Heart right ventricle (tissue), 16 donors: Measurements from ENCODE around the gene YEATS2. TPM values are rescaled to one million over a fixed set of nuclear protein-coding genes. Genes with fewer than 3 reads are reported as not detected.
A peak's percentile ranks its signal among the peaks of the same experiment; 100 is the strongest.

Experiments used
- ATAC-seq, 8 donors: fragments of 200-7000 bp; cut with Tn5 transposase; one replicate each; pipeline ENCODE4 v1.9.1; 2020; ENCODE audit warnings: mild to moderate bottlenecking in 8 of 8, moderate library complexity in 8 of 8, moderate number of reproducible peaks in 1 of 8
- DNase-seq, 2 donors: peaks; one replicate each; pipeline ENCODE4 v3.0.0-alpha.2; 2020
- H3K27ac ChIP-seq, 10 donors: fragments of 200-600 bp; sonication (generic) in 2 of 10; one replicate each; pipeline versions ENCODE4 v1.5.0 to v1.8.0; 2020 to 2022; ENCODE audit warnings: mild to moderate bottlenecking in 3 of 10
- H3K27me3 ChIP-seq, 7 donors: fragments of 200-600 bp; one replicate each; pipeline ENCODE4 v1.8.0; 2021 to 2022; ENCODE audit warnings: mild to moderate bottlenecking in 2 of 7
- H3K36me3 ChIP-seq, 9 donors: fragments of 200-600 bp; sonication (generic) in 1 of 9; one replicate each; pipeline versions ENCODE4 v1.5.0 to v1.8.0; 2020 to 2022; ENCODE audit warnings: mild to moderate bottlenecking in 2 of 9
- H3K4me1 ChIP-seq, 9 donors: fragments of 200-600 bp; sonication (generic) in 1 of 9; one replicate each; pipeline versions ENCODE4 v1.5.0 to v1.8.0; 2020 to 2022; ENCODE audit warnings: mild to moderate bottlenecking in 4 of 9
- H3K4me3 ChIP-seq, 10 donors: fragments of 200-600 bp; sonication (generic) in 2 of 10; one replicate each; pipeline versions ENCODE4 v1.5.0 to v1.8.0; 2020 to 2022; ENCODE audit warnings: mild to moderate bottlenecking in 7 of 10, moderate library complexity in 2 of 10
- H3K9me3 ChIP-seq, 11 donors: fragments of 200-600 bp in 10 of 11; sonication (generic) in 2 of 11; one replicate each; pipeline versions ENCODE4 v1.5.0 to v1.8.0; 2013 to 2022; ENCODE audit warnings: mild to moderate bottlenecking in 2 of 11, control low read depth in 1 of 11, moderate library complexity in 1 of 11
- WGBS, 2 donors: extraction: QIAGEN DNeasy Blood & Tissue Kit; methylation state at CpG; one replicate each; pipeline ENCODE4 v1.1.7; 2013; ENCODE audit warnings: inconsistent platforms in 1 of 2; 5-methylcytosine and 5-hydroxymethylcytosine counted together
- intact Hi-C, 10 donors: fragments of 100-400 bp; cut with DNase I; formaldehyde crosslinking; loops; one replicate each; pipeline versions ENCODE4 v1.11.1 to v1.14.2; 2022
- polyA plus RNA-seq, 2 donors: library from polyadenylated mRNA; stranded (reverse); fragments of 200-250 nt; gene quantifications; one replicate each; pipeline ENCODE4 v1.2.3, GENCODE V29; 2013
- total RNA-seq, 10 donors: library from RNA; stranded (reverse); fragmentation: NEBNext Ultra II Directional in 3 of 10; extraction: Animal tissue kit (Norgen Biotek cat#: 25700) in 3 of 10; gene quantifications; one replicate each; pipeline versions ENCODE4 v1.2.1 to v1.2.4, GENCODE V29; 2021 to 2023
- TF ChIP-seq, protein P1 (sequence below), 9 donors: fragments of 200-600 bp; sonication (generic) in 2 of 9; IDR thresholded peaks; one replicate each; pipeline versions ENCODE4 v1.5.0 to v1.8.0; 2021 to 2022; ENCODE audit warnings: antibody characterized with exemption in 9 of 9, mild to moderate bottlenecking in 5 of 9, moderate library complexity in 1 of 9
- donor health status: Arrhythmogenic right ventricular cardiomyopathy.
- donor health status: ischemic (EF 13 %, LVEDD 7.1; RV severe dilation, severe dysfunction).
- donor health status: healthy with polysubstance abuse.
- donor health status: DM: no; HTN: yes; CAD: no.
- donor health status: DM: no; HTN: no; CAD: no.
- donor health status: ischemic (EF 25% LVEDD 6.9; RV normal size, moderate dysfunction).
- donor health status: ischemic (EF 25% LVEDD 5.7; RV mildly dilated, moderate dysfunction).
- donor health status: healthy.
- donor health status: DM: yes; HTN: yes; CAD: no.
- donor health status: Ischemic cardiomyopathy.
- donor health status: ischemic (EF 35%, LVEDD 5.7; RV mildly dilated, moderate dysfunction).
- donor health status: nonischemic (EF 11% LVEDD 7.7; RV severe dilation, severe dysfunction).
- donor health status: DM: yes; HTN: yes; CAD: no.
- donor health status: PGD.
- donor health status: ischemic (EF 29% LVEDD 5.4; RV normal size, mild dysfunction).
- donor health status: nonischemic (EF 23%, LVEDD 6.1; RV moderate dilation, normal function).

The YEATS2 gene
- total and polyA plus RNA-seq, 12 donors = 4.6 to 22.2 (median 10.1) TPM

DNA sequence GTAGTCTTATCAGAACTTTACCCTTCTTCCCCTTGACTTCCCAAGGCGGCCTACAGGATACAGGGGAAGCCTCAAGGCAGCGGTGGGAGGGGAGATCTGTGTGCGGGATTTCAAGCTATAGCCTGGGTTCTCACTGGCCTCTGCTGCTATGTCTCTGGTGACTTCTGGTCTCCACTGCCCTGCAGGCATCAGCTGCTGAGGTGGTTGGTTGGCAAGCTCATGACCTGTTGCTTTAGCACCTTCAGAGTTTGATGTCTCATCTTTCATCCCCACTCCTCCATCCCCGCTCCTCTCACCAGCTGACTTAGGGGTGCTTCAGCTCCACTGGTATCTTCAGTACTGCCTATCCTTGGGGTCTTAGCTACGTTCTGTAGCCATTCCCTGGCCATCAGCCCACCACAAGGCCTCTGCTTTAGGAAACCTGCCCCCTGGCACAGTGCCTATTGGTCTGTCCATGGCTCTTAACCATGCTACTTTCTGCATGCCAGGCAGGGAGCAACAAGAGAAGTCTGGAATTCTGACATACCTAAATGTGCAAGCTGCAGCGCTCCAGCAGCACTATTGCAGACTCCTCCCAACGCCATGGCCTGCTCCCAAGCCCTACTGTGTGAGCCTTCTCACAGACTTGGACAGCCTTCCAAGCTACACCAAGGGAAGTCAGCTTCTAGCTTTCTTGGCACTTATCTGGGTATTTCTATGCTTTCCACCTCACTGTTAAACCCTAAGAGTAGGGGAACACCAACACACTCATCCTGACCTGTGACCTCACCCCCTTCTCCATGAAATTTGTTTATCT, 1.8 kb upstream of the YEATS2 start:
- 87 to 90% methylated on average over 7 of the region's 7 CpGs for WGBS, 2 donors
- Histone ChIP-seq H3K9me3 (no peaks in the 10 kb centered on the region), H3K36me3 (no peaks in the 10 kb centered on the region), H3K27me3 (no peaks in the 10 kb centered on the region), H3K27ac (no peak overlapping the region), H3K4me3 (no peak overlapping the region), H3K4me1 (peaks cover 0 to 27% (median 18%) of the 10 kb centered on the region in 9 donors)
- no peak for ATAC-seq
- TF ChIP-seq, protein P1, sequence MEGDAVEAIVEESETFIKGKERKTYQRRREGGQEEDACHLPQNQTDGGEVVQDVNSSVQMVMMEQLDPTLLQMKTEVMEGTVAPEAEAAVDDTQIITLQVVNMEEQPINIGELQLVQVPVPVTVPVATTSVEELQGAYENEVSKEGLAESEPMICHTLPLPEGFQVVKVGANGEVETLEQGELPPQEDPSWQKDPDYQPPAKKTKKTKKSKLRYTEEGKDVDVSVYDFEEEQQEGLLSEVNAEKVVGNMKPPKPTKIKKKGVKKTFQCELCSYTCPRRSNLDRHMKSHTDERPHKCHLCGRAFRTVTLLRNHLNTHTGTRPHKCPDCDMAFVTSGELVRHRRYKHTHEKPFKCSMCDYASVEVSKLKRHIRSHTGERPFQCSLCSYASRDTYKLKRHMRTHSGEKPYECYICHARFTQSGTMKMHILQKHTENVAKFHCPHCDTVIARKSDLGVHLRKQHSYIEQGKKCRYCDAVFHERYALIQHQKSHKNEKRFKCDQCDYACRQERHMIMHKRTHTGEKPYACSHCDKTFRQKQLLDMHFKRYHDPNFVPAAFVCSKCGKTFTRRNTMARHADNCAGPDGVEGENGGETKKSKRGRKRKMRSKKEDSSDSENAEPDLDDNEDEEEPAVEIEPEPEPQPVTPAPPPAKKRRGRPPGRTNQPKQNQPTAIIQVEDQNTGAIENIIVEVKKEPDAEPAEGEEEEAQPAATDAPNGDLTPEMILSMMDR (IDR thresholded peaks at IDR 0.05) = no peak
- no peak for DNase-seq
- intact Hi-C loops = loop anchor here in 1 of 10 donors (5.0 kb wide), 1 partner anchor 58 kb away; the partner anchor contains the start of gene KLHL24

DNA sequence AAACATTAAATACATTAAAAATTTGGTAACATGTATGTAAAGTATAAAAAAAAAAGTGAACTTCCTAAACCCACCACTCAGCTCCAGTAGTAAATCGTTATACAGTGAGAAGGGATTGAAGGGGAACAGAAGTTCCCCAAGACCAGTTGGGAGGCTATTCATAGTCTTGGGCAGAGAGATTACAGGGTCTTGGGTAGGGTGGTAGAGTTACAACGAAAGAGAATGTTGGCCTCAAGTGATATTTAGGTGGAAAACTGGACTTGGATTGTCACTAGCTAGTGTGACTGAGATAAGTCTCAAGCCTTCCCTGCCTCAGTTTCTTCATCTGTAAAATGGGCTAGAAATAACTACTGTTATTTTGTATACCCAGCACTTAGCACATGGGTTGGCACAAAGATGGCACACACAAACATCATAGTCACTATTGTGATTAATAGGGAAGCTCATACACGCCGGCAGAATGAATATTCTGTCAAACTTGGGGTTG, 431 bp upstream of the YEATS2 start:
- H3K4me3 ChIP-seq = peak overlapping the region; percentile 74 to 100 (median 98)
- no peaks in the 10 kb centered on the region for H3K27me3 ChIP-seq
- peaks cover 0 to 10% (median 0%) of the 10 kb centered on the region in 9 donors for H3K36me3 ChIP-seq
- intact Hi-C loops = loop anchor here in 1 of 10 donors (5.0 kb wide), 1 partner anchor 60 kb away; the partner anchor contains the start of gene KLHL24
- TF ChIP-seq, protein P1 (IDR thresholded peaks at IDR 0.05) = no peak
- H3K4me1 ChIP-seq = peaks cover 0 to 34% (median 21%) of the 10 kb centered on the region in 9 donors
- no peaks in the 10 kb centered on the region for H3K9me3 ChIP-seq
- ATAC-seq (peak in 1 of 8 donors; percentile 10), DNase-seq (no peak)
- 35 to 40% methylated on average over 4 of the region's 4 CpGs for WGBS, 2 donors
- peak overlapping the region in 8 of 10 donors; percentile 91 to 98 (median 94) for H3K27ac ChIP-seq

DNA sequence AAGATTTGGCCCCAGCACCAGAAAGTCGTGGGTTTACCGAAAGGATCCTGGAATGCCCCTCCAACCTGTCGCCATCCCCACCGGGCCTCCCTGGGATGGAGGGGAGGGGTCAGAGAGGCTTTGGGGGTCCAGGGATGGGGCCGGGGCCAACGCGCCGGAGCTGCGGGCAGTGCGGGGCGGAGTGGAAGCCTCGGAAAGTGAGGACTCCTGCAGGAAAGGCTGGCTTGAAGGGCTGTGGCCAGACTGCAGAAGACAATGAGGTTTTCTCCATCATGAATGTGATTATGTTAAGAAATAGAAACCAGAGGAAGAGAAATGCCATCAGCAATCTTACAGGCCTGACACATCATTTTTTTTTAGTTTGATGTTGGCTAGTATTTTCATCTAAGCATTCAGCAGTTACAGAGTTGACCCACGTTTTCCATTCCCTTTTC, 738 bp downstream of the YEATS2 start:
- 1 to 4% methylated on average over 13 of the region's 13 CpGs for WGBS, 2 donors
- H3K27ac ChIP-seq = peak overlapping the region; percentile 75 to 98 (median 94)
- H3K36me3 ChIP-seq = peaks cover 0 to 14% (median 0%) of the 10 kb centered on the region in 9 donors
- H3K9me3 ChIP-seq = no peaks in the 10 kb centered on the region
- intact Hi-C loops = loop anchor here in 2 of 10 donors (2.0 to 5.0 kb wide), 2 partner anchors 61 to 62 kb away; partner anchors contain the start of gene KLHL24 (in 1 of the 2)
- peak; percentile 32 to 76 (median 48) for ATAC-seq
- peak; percentile 11 to 31 for DNase-seq
- no peaks in the 10 kb centered on the region for H3K27me3 ChIP-seq
- TF ChIP-seq, protein P1 (IDR thresholded peaks at IDR 0.05) = no peak
- H3K4me3 ChIP-seq = peak overlapping the region; percentile 74 to 100 (median 98)
- peaks cover 0 to 38% (median 21%) of the 10 kb centered on the region in 9 donors for H3K4me1 ChIP-seq

DNA sequence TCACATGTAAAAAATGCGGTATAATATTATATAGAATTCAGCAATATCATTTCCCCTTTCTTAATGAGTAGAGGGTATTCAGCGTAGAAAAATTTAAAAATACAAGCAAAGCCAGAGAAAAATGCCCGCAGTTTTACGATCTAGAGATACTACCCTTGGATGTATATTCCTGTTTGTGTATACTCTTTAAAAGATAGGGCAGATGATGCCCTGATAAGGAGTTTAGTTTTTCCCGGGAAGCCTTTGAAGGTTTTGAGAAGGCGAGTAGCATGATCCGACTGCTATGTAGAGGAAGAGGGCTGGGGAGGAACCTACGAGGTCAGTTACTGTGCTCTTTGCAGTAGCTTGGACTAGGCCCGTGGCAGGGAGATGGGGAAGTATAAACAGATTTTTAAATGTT, 1.2 kb downstream of the YEATS2 start:
- TF ChIP-seq, protein P1 (IDR thresholded peaks at IDR 0.05) = no peak
- H3K36me3 ChIP-seq = peaks cover 0 to 14% (median 0%) of the 10 kb centered on the region in 9 donors
- DNase-seq (peak in 1 of 2 donors; percentile 42), ATAC-seq (peak in 5 of 8 donors; percentile 52 to 71 (median 68))
- peak overlapping the region; percentile 74 to 100 (median 98) for H3K4me3 ChIP-seq
- WGBS, 2 donors = 10 to 12% methylated on average over 9 of the region's 9 CpGs
- H3K27ac ChIP-seq = peak overlapping the region in 8 of 10 donors; percentile 91 to 98 (median 94)
- no peaks in the 10 kb centered on the region for H3K27me3 ChIP-seq
- H3K9me3 ChIP-seq = no peaks in the 10 kb centered on the region
- intact Hi-C loops = loop anchor here in 2 of 10 donors (2.0 to 5.0 kb wide), 2 partner anchors 61 to 62 kb away; partner anchors contain the start of gene KLHL24 (in 1 of the 2)
- H3K4me1 ChIP-seq = peaks cover 0 to 42% (median 21%) of the 10 kb centered on the region in 9 donors
